MG63 (cell line): Measurements from ENCODE around the gene SLC22A15. TPM values are rescaled to one million over a fixed set of nuclear protein-coding genes. Genes with fewer than 3 reads are reported as not detected.
"Not testable (repeated sequence)": the region's sequence is repeated elsewhere in the genome, so short reads cannot be mapped to it uniquely, and the experiment has no call there.

Experiments
- DNase-seq: peaks from one replicate; pipeline ENCODE4 v3.0.0-alpha.2; 2020
- H3K27me3 ChIP-seq: fragments of 250-450 bp; sonication (Bioruptor Pico); 2 replicates; pipeline ENCODE4 v1.5.1; 2020; ENCODE audit warnings: mild to moderate bottlenecking, moderate library complexity
- H3K36me3 ChIP-seq: fragments of 250-450 bp; sonication (Bioruptor Pico); 2 replicates; pipeline ENCODE4 v1.5.1; 2020; ENCODE audit warnings: mild to moderate bottlenecking, moderate library complexity
- H3K4me3 ChIP-seq: fragments of 250-450 bp; sonication (Bioruptor Pico); 2 replicates; pipeline ENCODE4 v1.5.1; 2020; ENCODE audit warnings: mild to moderate bottlenecking, moderate library complexity
- H3K9me3 ChIP-seq: fragments of 250-450 bp; sonication (Bioruptor Pico); 2 replicates; pipeline ENCODE4 v1.5.1; 2020; ENCODE audit warnings: mild to moderate bottlenecking, moderate library complexity
- total RNA-seq: library from RNA; depleted of rRNA; stranded (reverse); fragments of >200 nt; shearing (Covaris generic); gene quantifications from 2 replicates; pipeline ENCODE4 v1.2.3, GENCODE V29; 2014; ENCODE audit warnings: low replicate concordance

SLC22A15 gene
- total RNA-seq, 1 experiment from 2014 or later = 0.46 TPM

GRCh38 chr1:116006486-116006964 is 30.2 kb downstream of the SLC22A15 start:
- no peaks in the 10 kb centered on the region for H3K36me3 ChIP-seq

GRCh38 chr1:116008656-116009390 is 32.5 kb downstream of the SLC22A15 start:
- H3K4me3 ChIP-seq = no peak overlapping the region
- H3K9me3 ChIP-seq = 0 out of 2 replicates have a peak, but pooled peaks cover 2% of the 10 kb centered on the region
- no peaks in the 10 kb centered on the region for H3K27me3 ChIP-seq
- no peaks in the 10 kb centered on the region for H3K36me3 ChIP-seq
- DNase-seq = no peak

More at GRCh38 chr1:116006486-116006964, 30.2 kb downstream of the SLC22A15 start:
- Histone ChIP-seq H3K9me3 (0 out of 2 replicates have a peak, but pooled peaks cover 4% of the 10 kb centered on the region), H3K27me3 (no peaks in the 10 kb centered on the region), H3K4me3 (no peak overlapping the region)
- no peak for DNase-seq

GRCh38 chr1:116012716-116013115 is 36.4 kb downstream of the SLC22A15 start:
- Histone ChIP-seq H3K9me3 (no peaks in the 10 kb centered on the region), H3K27me3 (no peaks in the 10 kb centered on the region), H3K36me3 (no peaks in the 10 kb centered on the region), H3K4me3 (no peak overlapping the region)
- DNase-seq = no peak

- no peaks in the 10 kb centered on the region for H3K27me3 ChIP-seq
- H3K36me3 ChIP-seq = no peaks in the 10 kb centered on the region; the same call in 1 of the 2 replicates
- no peak for DNase-seq
- no peak overlapping the region for H3K4me3 ChIP-seq
- H3K9me3 ChIP-seq = no peaks in the 10 kb centered on the region
Observed at GRCh38 chr1:116015679-116016078, 39.4 kb downstream of the SLC22A15 start.

GRCh38 chr1:116018007-116018406 is 41.7 kb downstream of the SLC22A15 start:
- Histone ChIP-seq H3K9me3 (no peaks in the 10 kb centered on the region), H3K4me3 (no peak overlapping the region), H3K27me3 (no peaks in the 10 kb centered on the region), H3K36me3 (no peaks in the 10 kb centered on the region; the same call in 1 of the 2 replicates)
- DNase-seq = no peak

GRCh38 chr1:116019653-116020253 is 43.4 kb downstream of the SLC22A15 start:
- Histone ChIP-seq H3K36me3 (no peaks in the 10 kb centered on the region; the same call in 1 of the 2 replicates), H3K27me3 (no peaks in the 10 kb centered on the region), H3K9me3 (no peaks in the 10 kb centered on the region), H3K4me3 (no peak overlapping the region)
- no peak for DNase-seq

GRCh38 chr1:116020668-116021272 is 44.5 kb downstream of the SLC22A15 start:
- DNase-seq = peak; percentile 45
- H3K4me3 ChIP-seq = no peak overlapping the region

GRCh38 chr1:116024626-116025025 is 48.3 kb downstream of the SLC22A15 start:
- no peaks in the 10 kb centered on the region; the same call in 1 of the 2 replicates for H3K36me3 ChIP-seq
- H3K9me3 ChIP-seq = no peaks in the 10 kb centered on the region
- DNase-seq = no peak
- no peaks in the 10 kb centered on the region for H3K27me3 ChIP-seq
- H3K4me3 ChIP-seq = no peak overlapping the region

More at GRCh38 chr1:116020668-116021272, 44.5 kb downstream of the SLC22A15 start:
- H3K27me3 ChIP-seq = no peaks in the 10 kb centered on the region
- no peaks in the 10 kb centered on the region; the same call in 1 of the 2 replicates for H3K36me3 ChIP-seq
- H3K9me3 ChIP-seq = no peaks in the 10 kb centered on the region

GRCh38 chr1:116026631-116027030 is 50.3 kb downstream of the SLC22A15 start:
- Histone ChIP-seq H3K9me3 (no peaks in the 10 kb centered on the region), H3K4me3 (no peak overlapping the region), H3K27me3 (no peaks in the 10 kb centered on the region), H3K36me3 (no peaks in the 10 kb centered on the region)
- no peak for DNase-seq

- Histone ChIP-seq H3K36me3 (no peaks in the 10 kb centered on the region; the same call in 1 of the 2 replicates), H3K4me3 (no peak overlapping the region), H3K27me3 (no peaks in the 10 kb centered on the region), H3K9me3 (no peaks in the 10 kb centered on the region)
- no peak for DNase-seq
Observed at GRCh38 chr1:116031302-116031835, 55.1 kb downstream of the SLC22A15 start.

GRCh38 chr1:116033322-116033721 is 57.0 kb downstream of the SLC22A15 start:
- H3K9me3 ChIP-seq = no peaks in the 10 kb centered on the region
- no peaks in the 10 kb centered on the region for H3K27me3 ChIP-seq
- H3K36me3 ChIP-seq = no peaks in the 10 kb centered on the region; the same call in 1 of the 2 replicates
- H3K4me3 ChIP-seq = no peak overlapping the region
- DNase-seq = no peak

- no peaks in the 10 kb centered on the region; the same call in 1 of the 2 replicates for H3K36me3 ChIP-seq
- no peaks in the 10 kb centered on the region for H3K9me3 ChIP-seq
- DNase-seq = no peak
- H3K4me3 ChIP-seq = no peak overlapping the region
- H3K27me3 ChIP-seq = no peaks in the 10 kb centered on the region
Observed at GRCh38 chr1:116036255-116036654, 59.9 kb downstream of the SLC22A15 start.

GRCh38 chr1:116038679-116039078 is 62.4 kb downstream of the SLC22A15 start:
- Histone ChIP-seq H3K27me3 (no peaks in the 10 kb centered on the region), H3K4me3 (no peak overlapping the region), H3K36me3 (no peaks in the 10 kb centered on the region), H3K9me3 (no peaks in the 10 kb centered on the region)
- no peak for DNase-seq

- no peaks in the 10 kb centered on the region for H3K36me3 ChIP-seq
- H3K4me3 ChIP-seq = no peak overlapping the region
- DNase-seq = no peak
- no peaks in the 10 kb centered on the region for H3K27me3 ChIP-seq
- H3K9me3 ChIP-seq = peaks cover 11% of the 10 kb centered on the region; the same call in 1 of the 2 replicates
Observed at GRCh38 chr1:116044071-116044470, 67.8 kb downstream of the SLC22A15 start.

- not testable (repeated sequence) for H3K36me3 ChIP-seq, H3K27me3 ChIP-seq, H3K4me3 ChIP-seq
- DNase-seq = peak; percentile 8
- H3K9me3 ChIP-seq = peaks cover 11% of the 10 kb centered on the region
Observed at GRCh38 chr1:116046933-116047332, 70.6 kb downstream of the SLC22A15 start.

- H3K36me3 ChIP-seq, DNase-seq, H3K4me3 ChIP-seq, H3K27me3 ChIP-seq: not testable (repeated sequence)
- H3K9me3 ChIP-seq = peaks cover 11% of the 10 kb centered on the region
Observed at GRCh38 chr1:116051896-116052295, 75.6 kb downstream of the SLC22A15 start.

- Histone ChIP-seq H3K36me3 (no peaks in the 10 kb centered on the region), H3K27me3 (no peaks in the 10 kb centered on the region), H3K4me3 (no peak overlapping the region), H3K9me3 (peaks cover 9% of the 10 kb centered on the region)
- DNase-seq = no peak
Observed at GRCh38 chr1:116062201-116062600, 85.9 kb downstream of the SLC22A15 start.
